Stimulated activated CD8-positive, alpha-beta memory T cell treated with anti-CD3 and anti-CD28 coated beads, Interleukin-4, amount 100 ng/mL, for 24 hours (primary cell): ENCODE measurements around the gene REXO4.
"Not testable (repeated sequence)": the region's sequence is repeated elsewhere in the genome, so short reads cannot be mapped to it uniquely, and the experiment has no call there.

Experiments used
- DNase-seq: peaks from one replicate; pipeline ENCODE4 v3.0.0-alpha.2; 2020; ENCODE audit warnings: low read depth

Gene REXO4

DNA sequence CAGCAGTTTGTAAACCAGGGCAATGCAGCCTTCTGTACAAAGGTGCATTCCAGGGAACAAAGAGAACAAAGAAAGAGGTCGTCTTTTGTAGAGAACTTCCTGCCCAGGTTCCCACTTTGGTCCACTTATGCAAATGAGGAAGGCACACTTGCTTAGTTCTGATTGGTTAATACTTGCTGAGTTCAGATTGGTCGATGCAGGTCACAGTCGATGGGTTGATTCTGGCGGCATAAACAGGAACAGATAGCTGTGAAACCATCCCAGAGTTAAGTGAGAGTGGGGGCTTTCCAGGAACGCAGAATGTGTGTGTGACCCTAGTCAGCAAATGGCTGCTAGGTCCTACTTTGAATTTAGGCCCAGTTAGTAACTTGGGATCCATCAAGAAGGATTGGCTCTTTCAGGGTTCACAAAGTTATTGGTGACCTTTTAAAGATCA, 2.6 kb upstream of the REXO4 start:
- no peak for DNase-seq

GRCh38 chr9:133419005-133419404, 1.2 kb upstream of the REXO4 start:
- DNase-seq = no peak

GRCh38 chr9:133415170-133415569, 2.6 kb downstream of the REXO4 start:
- DNase-seq = no peak

DNA sequence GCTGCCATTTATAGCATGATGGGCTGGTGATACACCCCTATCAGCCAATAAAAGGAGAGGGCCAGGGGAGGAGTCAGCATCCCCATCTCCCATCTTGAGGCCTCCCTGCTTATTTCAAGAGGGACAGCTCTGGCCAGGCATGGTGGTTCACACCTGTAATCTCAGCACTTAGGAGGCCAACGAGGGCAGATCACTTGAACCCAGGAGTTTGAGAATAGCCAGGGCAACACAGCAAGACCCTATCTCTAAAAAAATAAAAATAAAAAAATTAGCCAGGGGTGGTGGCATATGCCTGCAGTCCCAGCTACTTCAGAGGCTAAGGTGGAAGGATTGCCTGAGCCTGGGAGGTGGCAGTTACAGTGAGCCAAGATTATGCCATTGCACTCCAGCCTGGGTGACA, 9.8 kb downstream of the REXO4 start:
- DNase-seq = no peak

DNA sequence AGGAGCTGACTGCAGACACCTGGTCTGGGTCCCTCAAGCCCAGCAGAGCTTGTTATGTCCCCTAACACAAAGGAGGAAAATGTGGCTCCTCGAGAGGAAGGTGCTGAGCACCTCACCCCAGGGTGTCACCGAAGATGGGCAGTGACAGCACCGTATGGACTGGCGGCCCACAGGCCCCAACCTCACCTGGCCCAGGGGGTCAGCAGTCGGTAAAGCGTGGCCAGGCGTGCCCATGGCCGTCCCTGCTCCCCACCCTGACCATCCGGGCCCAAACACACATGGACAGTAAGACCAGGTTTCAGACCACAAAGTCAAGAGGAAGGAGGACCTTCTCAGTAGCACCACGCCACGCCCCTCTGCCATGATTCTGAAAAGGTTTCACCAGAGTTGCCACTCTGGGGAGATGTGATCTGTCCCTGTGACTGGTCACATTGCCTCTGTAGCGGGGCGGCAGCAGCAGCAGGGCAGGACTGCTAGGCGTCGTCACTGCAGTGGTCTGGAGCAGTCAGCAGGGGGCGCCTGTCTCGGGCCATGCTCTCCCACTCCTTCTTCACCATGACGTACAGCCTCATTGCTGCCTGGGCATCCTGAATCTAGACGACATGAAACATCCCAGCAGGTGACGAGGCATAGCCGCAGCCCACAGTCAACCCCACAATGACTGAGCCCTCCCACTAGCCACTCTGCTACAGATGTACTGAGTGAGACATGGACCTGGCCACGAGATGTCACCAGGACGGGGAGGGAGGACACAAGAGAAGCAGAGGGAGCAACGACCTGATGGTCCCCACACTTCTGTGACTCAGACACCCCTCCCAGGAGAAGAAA, 11.1 kb downstream of the REXO4 start:
- peak; percentile 73 for DNase-seq

GRCh38 chr9:133405508-133406438, 12.0 kb downstream of the REXO4 start:
- DNase-seq = no peak

- no peak for DNase-seq
Measured at GRCh38 chr9:133404454-133405002, 13.3 kb downstream of the REXO4 start.

DNA sequence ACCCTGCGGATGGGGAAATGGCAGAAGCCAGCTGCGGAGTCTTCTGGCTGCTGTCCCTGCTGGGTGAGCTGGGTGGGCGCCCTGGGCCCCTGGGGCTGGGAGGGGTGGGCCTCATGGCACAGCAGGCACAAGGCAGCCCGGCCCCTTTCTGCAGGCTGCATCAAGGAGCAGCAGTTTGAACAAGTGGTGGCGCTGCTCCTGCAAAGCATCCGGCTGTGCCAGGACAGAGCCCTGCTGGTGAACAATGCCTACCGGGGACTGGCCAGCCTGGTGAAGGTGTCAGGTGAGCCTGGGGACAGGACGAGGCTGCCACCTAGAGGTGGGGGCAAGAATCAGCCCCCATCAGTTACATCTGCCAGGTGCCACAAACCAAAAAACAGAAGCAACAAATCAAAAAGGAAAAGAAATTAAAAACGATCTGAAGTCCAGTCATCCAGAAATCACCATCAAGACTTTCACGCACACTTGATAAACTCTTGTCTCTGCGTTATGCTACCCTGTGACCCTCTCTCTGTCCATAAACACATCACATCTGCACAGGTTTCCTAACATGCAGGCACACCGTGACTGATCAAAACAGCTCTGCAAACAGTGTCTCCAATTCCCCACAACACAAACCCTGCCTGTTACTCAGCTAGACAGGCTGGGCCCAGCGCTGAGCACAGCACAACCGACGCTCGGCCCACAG, 13.9 kb downstream of the REXO4 start:
- DNase-seq = peak; percentile 22

GRCh38 chr9:133402689-133403088, 15.1 kb downstream of the REXO4 start:
- no peak for DNase-seq

DNA sequence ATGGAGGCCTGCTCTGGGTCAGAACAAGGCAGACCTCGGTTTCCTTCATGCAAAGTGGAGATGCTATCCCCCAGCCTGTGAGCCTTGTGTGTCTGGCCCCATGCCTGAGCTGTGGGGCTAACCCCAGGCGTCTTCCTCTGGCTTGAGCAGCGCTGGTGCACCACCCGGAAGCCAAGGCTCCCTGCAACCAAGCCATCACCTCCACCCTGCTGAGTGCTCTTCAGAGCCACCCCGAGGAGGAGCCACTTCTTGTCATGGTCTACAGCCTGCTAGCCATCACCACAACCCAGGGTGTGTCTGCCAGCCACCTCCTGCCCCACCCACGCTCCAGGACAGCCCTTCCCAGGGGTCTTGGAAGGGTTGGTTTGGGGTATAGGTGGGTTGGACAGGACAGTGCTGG, 16.2 kb downstream of the REXO4 start:
- DNase-seq = no peak

DNA sequence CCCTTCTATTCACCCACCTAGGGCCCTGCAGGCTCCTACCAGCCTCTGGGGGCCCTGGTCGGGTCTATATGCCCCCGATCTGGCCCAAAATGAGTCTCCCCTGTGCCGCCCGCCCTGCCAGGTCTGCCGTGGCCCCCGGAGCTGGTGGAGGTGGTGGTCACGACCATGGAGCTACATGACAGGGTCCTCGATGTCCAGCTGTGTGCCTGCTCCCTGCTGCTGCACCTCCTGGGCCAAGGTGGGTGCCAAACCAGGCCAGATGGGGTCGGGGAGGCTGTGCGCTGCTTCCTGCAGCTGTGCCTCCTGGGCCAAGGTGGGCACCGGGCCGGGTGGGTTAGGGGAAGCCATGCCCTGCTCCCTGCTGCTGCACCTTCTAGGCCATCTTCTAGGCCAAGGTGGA, 17.5 kb downstream of the REXO4 start:
- DNase-seq = no peak

- DNase-seq = no peak
Measured at GRCh38 chr9:133397895-133398294, 19.9 kb downstream of the REXO4 start.

- DNase-seq = no peak
Measured at GRCh38 chr9:133397370-133397769, 20.4 kb downstream of the REXO4 start.

GRCh38 chr9:133396952-133397351, 20.9 kb downstream of the REXO4 start:
- no peak for DNase-seq

GRCh38 chr9:133394687-133395271, 23.0 kb downstream of the REXO4 start:
- no peak for DNase-seq

GRCh38 chr9:133393399-133393798, 24.4 kb downstream of the REXO4 start:
- DNase-seq = no peak

GRCh38 chr9:133392308-133392707, 25.5 kb downstream of the REXO4 start:
- not testable (repeated sequence) for DNase-seq

DNA sequence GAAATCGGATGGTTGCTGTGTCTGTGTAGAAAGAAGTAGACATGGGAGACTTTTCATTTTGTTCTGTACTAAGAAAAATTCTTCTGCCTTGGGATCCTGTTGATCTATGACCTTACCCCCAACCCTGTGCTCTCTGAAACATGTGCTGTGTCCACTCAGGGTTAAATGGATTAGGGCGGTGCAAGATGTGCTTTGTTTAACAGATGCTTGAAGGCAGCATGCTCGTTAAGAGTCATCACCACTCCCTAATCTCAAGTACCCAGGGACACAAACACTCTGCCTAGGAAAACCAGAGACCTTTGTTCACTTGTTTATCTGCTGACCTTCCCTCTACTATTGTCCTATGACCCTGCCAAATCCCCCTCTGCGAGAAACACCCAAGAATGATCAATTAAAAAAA, 26.4 kb downstream of the REXO4 start:
- not testable (repeated sequence) for DNase-seq

GRCh38 chr9:133390713-133391112, 27.1 kb downstream of the REXO4 start:
- no peak for DNase-seq

- DNase-seq = no peak
Measured at GRCh38 chr9:133389562-133389961, 28.2 kb downstream of the REXO4 start.

DNA sequence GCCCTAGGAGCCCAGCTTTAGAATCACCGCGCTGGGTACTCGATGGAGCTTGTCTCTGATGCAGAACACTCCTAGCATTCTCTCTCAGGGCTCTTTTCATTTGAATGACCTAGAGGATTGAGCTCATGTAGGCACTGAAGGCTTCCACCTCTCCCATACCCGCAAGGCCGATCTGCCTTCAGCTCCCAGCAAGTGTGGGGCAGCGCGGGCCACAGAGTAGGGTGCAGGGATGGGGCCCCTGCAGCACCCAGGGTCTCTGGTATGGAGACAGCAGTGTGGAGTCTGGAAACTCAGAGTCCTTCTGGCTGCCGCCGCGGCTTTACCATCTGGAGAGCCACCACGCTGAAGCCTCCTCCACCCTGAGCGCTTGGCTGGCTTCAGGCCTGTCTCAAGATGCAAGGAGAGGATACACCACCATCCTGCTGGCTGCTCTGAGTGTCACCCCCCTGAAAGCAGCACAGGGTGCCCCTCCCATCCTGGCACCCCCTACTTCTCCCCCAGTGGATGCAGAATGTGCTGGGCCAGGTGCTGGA, 28.7 kb downstream of the REXO4 start:
- no peak for DNase-seq
